Stomach (tissue), 9 donors: ENCODE measurements around the gene TTC39B. TPM values are rescaled to one million over a fixed set of nuclear protein-coding genes. Genes with fewer than 3 reads are reported as not detected.
A peak's percentile ranks its signal among the peaks of the same experiment; 100 is the strongest.

Source experiments
- DNase-seq, 2 donors: peaks; one replicate each; pipeline versions ENCODE4 v3.0.0 to v3.0.0-alpha.2; 2013 to 2019
- H3K27ac ChIP-seq, 5 donors: fragments of 200-600 bp in 4 of 5; sonication (generic) in 4 of 5; one replicate each; pipeline ENCODE4 v1.5.1; 2013 to 2019; ENCODE audit warnings: mild to moderate bottlenecking in 1 of 5, moderate library complexity in 1 of 5
- H3K27me3 ChIP-seq, 3 donors: fragments of 200-600 bp; sonication (generic); one replicate each; pipeline ENCODE4 v1.5.1; 2017 to 2019; ENCODE audit warnings: mixed run types in 1 of 3
- H3K36me3 ChIP-seq, 4 donors: fragments of 200-600 bp; sonication (generic); 1 replicate in 3 of 4; 2 replicates in 1 of 4; pipeline ENCODE4 v1.5.1; 2016 to 2019
- H3K4me1 ChIP-seq, 4 donors: fragments of 200-600 bp; sonication (generic); one replicate each; pipeline ENCODE4 v1.5.1; 2016 to 2019
- H3K4me3 ChIP-seq, 4 donors: fragments of 200-600 bp; sonication (generic) in 3 of 4; one replicate each; pipeline ENCODE4 v1.5.1; 2016 to 2019; ENCODE audit warnings: mild to moderate bottlenecking in 1 of 4
- H3K9me3 ChIP-seq, 4 donors: fragments of 200-600 bp; sonication (generic); one replicate each; pipeline ENCODE4 v1.5.1; 2016 to 2019
- CTCF ChIP-seq, 7 experiments: fragments of 450-650 bp in 4 of 7; fragments of 200-600 bp in 3 of 7; sonication (generic) in 3 of 7; IDR thresholded peaks; one replicate each; pipeline ENCODE4 v1.5.1; 2016 to 2019; ENCODE audit warnings: antibody characterized with exemption in 7 of 7, control low read depth in 2 of 7, mild to moderate bottlenecking in 1 of 7
- EP300 ChIP-seq: sonication (generic); formaldehyde crosslinking; IDR thresholded peaks from one replicate; pipeline ENCODE4 v1.6.1; 2017; ENCODE audit warnings: antibody characterized with exemption
- POLR2A ChIP-seq, 4 donors: fragments of 450-650 bp; IDR thresholded peaks; one replicate each; pipeline ENCODE4 v1.6.1; 2016; ENCODE audit warnings: antibody characterized with exemption in 4 of 4, control low read depth in 2 of 4, mild to moderate bottlenecking in 1 of 4, moderate library complexity in 1 of 4
- POLR2AphosphoS5 ChIP-seq, 3 donors: sonication (generic); formaldehyde crosslinking; IDR thresholded peaks; one replicate each; pipeline ENCODE4 v1.6.1; 2016; ENCODE audit warnings: antibody characterized with exemption in 3 of 3
- WGBS, 5 donors: extraction: QIAGEN DNeasy Blood & Tissue Kit in 3 of 5; methylation state at CpG; one replicate each; pipeline versions ENCODE4 v1.1.5 to v1.1.7; 2013 to 2018; 5-methylcytosine and 5-hydroxymethylcytosine counted together
- intact Hi-C: fragments of 100-400 bp; cut with DNase I; formaldehyde crosslinking; loops from one replicate; pipeline ENCODE4 v1.15.1; 2023; ENCODE audit warnings: low total_unique reads
- polyA plus RNA-seq, 3 donors: library from polyadenylated mRNA; stranded (reverse); fragments of 200-250 nt; gene quantifications; one replicate each; pipeline ENCODE4 v1.2.3, GENCODE V29; 2013
- total RNA-seq, 5 donors: library from RNA; depleted of rRNA; stranded (reverse); fragments of >200 nt; gene quantifications; one replicate each; pipeline versions ENCODE4 v1.1.0 to v1.2.3, GENCODE V29; 2014 to 2016
- donor health status: healthy with polysubstance abuse.
- donor health status: Bipolar disorder and iron deficiency.
- donor health status: healthy.

Gene TTC39B
- total and polyA plus RNA-seq, 8 donors = 2.0 to 35.4 (median 6.6) TPM

GRCh38 chr9:15146268-15146700, 160.7 kb downstream of the TTC39B start:
- H3K9me3 ChIP-seq = no peaks in the 10 kb centered on the region

GRCh38 chr9:15144622-15145061, 162.4 kb downstream of the TTC39B start:
- Histone ChIP-seq H3K36me3 (no peaks in the 10 kb centered on the region), H3K27ac (no peak overlapping the region), H3K4me1 (peaks cover 0 to under 1% (median 0%) of the 10 kb centered on the region in 4 donors), H3K27me3 (no peaks in the 10 kb centered on the region), H3K4me3 (no peak overlapping the region), H3K9me3 (no peaks in the 10 kb centered on the region)
- no peak for DNase-seq
- intact Hi-C loops = no loop called here
- WGBS, 5 donors = 15 to 38% (median 24%) methylated on average over 4 of the region's 4 CpGs
- TF ChIP-seq EP300 (no peak), CTCF (IDR thresholded peaks at IDR 0.05) (no peak), POLR2A (IDR thresholded peaks at IDR 0.05) (no peak), POLR2AphosphoS5 (IDR thresholded peaks at IDR 0.05) (no peak)

More at GRCh38 chr9:15146268-15146700, 160.7 kb downstream of the TTC39B start:
- 71 to 79% (median 76%) methylated on average over 9 of the region's 9 CpGs for WGBS, 5 donors
- Histone ChIP-seq H3K27ac (no peak overlapping the region), H3K27me3 (no peaks in the 10 kb centered on the region), H3K36me3 (no peaks in the 10 kb centered on the region), H3K4me3 (no peak overlapping the region), H3K4me1 (no peaks in the 10 kb centered on the region)
- no peak for DNase-seq
- intact Hi-C loops = no loop called here
- TF ChIP-seq EP300 (no peak), CTCF (IDR thresholded peaks at IDR 0.05) (no peak), POLR2A (IDR thresholded peaks at IDR 0.05) (no peak), POLR2AphosphoS5 (IDR thresholded peaks at IDR 0.05) (no peak)

- no peaks in the 10 kb centered on the region for H3K36me3 ChIP-seq
- 55 to 68% (median 66%) methylated on average over 6 of the region's 6 CpGs for WGBS, 5 donors
- H3K27ac ChIP-seq = no peak overlapping the region
- DNase-seq = peak in 1 of 2 donors; percentile 77
- H3K9me3 ChIP-seq = no peaks in the 10 kb centered on the region
- no peak overlapping the region for H3K4me3 ChIP-seq
- H3K27me3 ChIP-seq = no peaks in the 10 kb centered on the region
- peaks cover 0 to 6% (median 0%) of the 10 kb centered on the region in 4 donors for H3K4me1 ChIP-seq
- no peak for TF ChIP-seq EP300
- peak in 5 of 7 experiments; percentile 15 to 86 (median 67) for TF ChIP-seq CTCF (IDR thresholded peaks at IDR 0.05)
- intact Hi-C loops = no loop called here
Measured at GRCh38 chr9:15142878-15143534, 164.0 kb downstream of the TTC39B start.

GRCh38 chr9:15140051-15140450, 167.0 kb downstream of the TTC39B start:
- intact Hi-C loops = no loop called here
- H3K4me1 ChIP-seq = peaks cover 0 to 12% (median 3%) of the 10 kb centered on the region in 4 donors
- no peak overlapping the region for H3K27ac ChIP-seq
- H3K27me3 ChIP-seq = no peaks in the 10 kb centered on the region
- DNase-seq = no peak
- H3K9me3 ChIP-seq = no peaks in the 10 kb centered on the region
- no peak overlapping the region for H3K4me3 ChIP-seq
- 78 to 90% (median 79%) methylated on average over 1 of the region's 1 CpG for WGBS, 5 donors
- no peaks in the 10 kb centered on the region for H3K36me3 ChIP-seq
- TF ChIP-seq POLR2AphosphoS5 (IDR thresholded peaks at IDR 0.05) (no peak), EP300 (no peak), POLR2A (IDR thresholded peaks at IDR 0.05) (no peak), CTCF (IDR thresholded peaks at IDR 0.05) (no peak)
